ENCODE measurements around the gene SLC16A14.
"Not testable (repeated sequence)": the region's sequence is repeated elsewhere in the genome, so short reads cannot be mapped to it uniquely, and the experiment has no call there.

Gene SLC16A14

GRCh38 chr2:230068651-230069055 lies at the start of gene SLC16A14:
SLC16A14 (minus strand) TSS chr2:230068924; CDS start chr2:230059352, 9,572 bp downstream.
- DNase-seq (ENCODE audit: low read depth, low spot score), result no peak

DNA sequence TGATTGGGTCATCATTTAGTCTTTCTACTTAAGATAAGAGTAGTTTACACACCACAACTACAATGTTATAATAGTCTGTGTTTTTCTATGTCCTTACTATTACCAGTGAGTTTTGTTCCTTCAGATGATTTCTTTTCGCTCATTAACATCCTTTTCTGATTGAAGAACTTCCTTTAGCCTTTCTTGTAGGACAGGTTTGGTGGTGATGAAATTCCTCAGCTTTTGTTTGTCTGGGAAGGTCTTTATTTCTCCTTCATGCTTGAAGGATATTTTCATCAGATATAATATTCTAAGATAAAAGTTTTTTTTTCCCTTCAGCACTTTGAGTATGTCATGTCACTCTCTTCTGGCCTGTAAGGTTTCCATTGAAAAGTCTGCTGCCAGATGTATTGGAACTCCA lies 38.0 kb upstream of the SLC16A14 start:
- DNase-seq (ENCODE audit: low read depth, low spot score), result no peak

DNA sequence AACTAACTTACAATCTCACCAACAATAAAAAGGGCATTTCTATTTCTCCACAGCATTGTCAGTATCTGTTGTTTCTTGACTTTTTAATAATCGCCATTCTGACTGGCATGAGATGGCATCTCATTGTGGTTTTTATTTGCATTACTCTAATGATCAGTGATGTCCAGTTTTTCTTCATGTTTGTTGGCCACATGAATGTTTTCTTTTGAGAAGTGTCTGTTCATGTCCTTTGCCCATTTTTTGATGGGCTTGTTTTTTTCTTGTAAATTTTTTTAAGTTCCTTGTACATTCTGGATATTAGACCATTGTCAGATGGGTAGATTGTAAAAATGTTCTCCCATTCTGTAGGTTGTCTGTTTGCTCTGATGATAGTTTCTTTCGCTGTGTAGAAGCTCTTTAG lies 33.2 kb upstream of the SLC16A14 start:
- not testable (repeated sequence) for DNase-seq (ENCODE audit: low read depth, low spot score)

DNA sequence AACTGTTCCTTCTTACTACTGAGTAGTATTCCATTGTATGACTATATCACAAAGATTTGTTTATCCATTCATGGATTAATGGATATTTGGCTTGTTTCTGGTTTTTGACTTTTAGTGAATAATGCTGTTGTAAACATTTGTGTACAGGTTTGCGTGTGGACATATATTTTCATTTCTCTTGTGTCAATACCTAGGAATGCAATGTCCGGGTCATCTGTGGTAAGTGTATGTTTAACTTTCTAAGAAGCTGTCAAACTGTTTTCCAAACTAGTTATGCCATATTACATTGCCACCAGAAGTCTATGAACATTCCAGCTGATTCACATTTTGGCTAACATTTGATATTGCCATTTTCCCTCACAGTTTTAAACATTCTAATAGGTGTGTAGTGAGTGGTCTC lies 29.1 kb upstream of the SLC16A14 start:
- no peak for DNase-seq (ENCODE audit: low read depth, low spot score)

DNA sequence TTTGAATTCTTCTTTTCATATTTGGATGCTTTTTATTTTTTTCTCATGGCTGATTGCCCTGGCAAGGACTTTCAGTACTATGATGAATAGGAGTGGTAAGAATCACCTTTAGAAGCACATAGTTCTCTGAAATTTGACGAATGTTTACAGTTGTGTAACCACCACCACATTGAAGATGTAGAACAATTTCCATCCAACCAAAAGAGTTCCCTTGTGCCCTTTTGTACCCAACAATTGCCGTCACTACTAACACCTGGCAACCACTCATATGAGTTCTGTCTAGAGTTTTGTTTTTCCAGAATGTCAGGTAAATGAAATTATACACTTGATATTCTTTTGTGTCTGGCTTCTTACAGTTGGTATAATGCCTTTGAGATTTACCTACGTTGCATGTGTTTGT lies 28.7 kb upstream of the SLC16A14 start:
- no peak for DNase-seq (ENCODE audit: low read depth, low spot score)

- no peak for DNase-seq (ENCODE audit: low read depth, low spot score)
These were observed 22.2 kb upstream of the SLC16A14 start for GRCh38 chr2:230090967-230091366.

- DNase-seq (ENCODE audit: low read depth, low spot score), result no peak
These were observed 16.5 kb upstream of the SLC16A14 start for GRCh38 chr2:230085201-230085600.

DNA sequence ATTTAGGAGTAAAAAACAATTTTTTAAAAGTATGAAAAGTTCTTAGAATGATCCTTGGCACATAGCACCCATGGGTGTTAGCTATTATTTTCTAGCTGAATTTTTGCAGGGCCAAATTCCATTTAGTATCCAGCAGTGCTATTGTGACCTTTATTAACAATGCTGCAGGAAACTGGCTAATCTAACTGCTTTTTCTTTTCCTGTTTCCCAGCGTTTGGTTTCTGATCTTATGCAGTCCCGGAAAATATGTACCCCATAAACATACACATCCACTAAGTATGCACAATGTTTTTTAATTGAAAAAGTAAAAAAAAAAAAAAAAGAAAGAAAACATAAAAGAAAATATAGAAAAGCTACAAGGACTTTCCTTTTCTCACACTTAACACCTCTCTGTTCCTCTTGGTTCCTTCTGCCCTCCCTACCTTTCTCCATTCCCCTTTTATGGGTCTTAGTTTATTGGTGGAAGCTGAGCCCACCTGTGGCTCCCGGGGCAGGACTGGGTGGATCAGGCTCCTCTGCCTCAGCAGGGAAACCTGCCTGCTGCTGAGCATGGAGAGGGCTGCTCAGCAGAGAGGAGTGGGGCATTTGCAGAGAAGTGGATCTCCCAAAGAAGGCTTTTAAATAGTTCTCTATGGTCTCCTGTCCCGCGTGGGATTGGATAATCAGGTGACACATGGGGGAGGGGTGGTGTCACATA lies 9.3 kb upstream of the SLC16A14 start:
- no peak for DNase-seq (ENCODE audit: low read depth, low spot score)

GRCh38 chr2:230076819-230077218 lies 8.1 kb upstream of the SLC16A14 start:
- no peak for DNase-seq (ENCODE audit: low read depth, low spot score)

- no peak for DNase-seq (ENCODE audit: low read depth, low spot score)
These were observed 7.4 kb upstream of the SLC16A14 start for GRCh38 chr2:230075988-230076631.

DNA sequence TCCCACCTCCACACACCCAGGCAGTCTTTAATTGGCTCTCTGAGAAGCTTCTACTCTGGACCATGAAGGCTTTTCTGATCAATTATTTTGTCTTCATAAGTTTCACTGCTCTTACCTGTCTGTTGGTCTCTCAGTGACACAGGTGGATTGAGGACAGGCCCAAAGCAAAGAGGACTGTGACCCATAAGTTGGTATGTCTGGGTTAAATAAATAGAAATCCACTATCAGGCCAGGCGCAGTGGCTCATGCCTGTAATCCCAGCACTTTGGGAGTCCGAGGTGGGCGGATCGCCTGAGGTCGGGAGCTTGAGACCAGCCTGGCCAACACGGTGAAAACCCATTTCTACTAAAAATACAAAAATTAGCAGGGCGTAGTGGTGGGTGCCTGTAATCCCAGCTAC lies 2.7 kb upstream of the SLC16A14 start:
- DNase-seq (ENCODE audit: low read depth, low spot score), result no peak

DNA sequence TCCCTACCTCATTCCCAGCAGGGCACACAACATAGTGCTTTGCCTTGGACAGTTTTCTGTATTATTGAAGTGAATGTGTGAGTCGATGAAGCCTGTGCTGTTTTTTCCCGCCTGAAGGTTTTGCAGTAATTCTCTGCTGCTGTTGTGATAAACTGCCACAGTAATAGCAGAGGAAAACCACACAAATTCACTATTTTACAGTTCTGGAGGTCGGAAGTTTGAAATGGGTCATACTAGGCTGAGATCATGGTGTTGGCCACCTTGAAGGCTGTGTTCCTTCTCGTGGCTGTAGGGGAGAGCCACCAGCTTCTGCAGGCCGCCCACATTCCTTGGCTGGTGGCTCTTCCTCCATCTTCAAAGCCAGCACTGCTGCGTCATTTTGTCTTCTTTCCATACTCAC lies 678 bp upstream of the SLC16A14 start:
- DNase-seq (ENCODE audit: low read depth, low spot score), result no peak

- no peak for DNase-seq (ENCODE audit: low read depth, low spot score)
These were observed 591 bp downstream of the SLC16A14 start for GRCh38 chr2:230068016-230068650.

GRCh38 chr2:230060672-230061293 lies 7.9 kb downstream of the SLC16A14 start:
- no peak for DNase-seq (ENCODE audit: low read depth, low spot score)

DNA sequence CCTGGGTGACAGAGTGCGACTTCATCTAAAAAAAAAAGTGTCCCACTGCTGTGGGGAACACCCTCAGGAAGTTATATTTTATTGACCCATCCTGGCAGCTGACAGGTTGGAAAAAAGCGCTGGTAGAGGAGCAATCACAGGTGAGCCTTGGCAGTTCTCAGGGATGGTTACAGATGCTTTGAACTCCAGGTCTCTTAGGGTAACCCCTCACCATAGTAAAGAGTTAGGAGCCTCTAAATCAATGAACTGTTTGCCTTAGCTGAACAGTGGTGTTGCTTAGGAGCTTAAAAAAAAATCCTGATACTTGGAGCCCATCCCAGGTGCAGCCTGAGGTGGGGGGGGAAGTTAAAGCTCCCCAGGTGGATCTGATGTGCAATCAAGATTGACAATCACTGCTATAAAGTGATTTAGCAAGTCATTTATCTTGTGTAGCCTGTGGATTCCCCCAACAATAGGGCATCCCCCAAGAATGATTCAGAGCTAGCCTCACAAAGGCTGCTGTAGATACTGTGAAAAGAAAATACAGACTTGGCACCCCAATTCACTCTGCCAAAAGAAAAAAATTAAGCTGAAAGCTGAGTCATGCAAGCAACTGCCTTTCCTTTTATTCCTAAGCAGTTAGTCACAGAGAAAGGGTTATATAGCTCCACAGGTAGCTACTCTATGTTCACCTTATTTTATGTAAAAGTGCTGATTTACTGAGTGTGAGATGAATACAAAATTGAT lies 14.8 kb downstream of the SLC16A14 start:
- no peak for DNase-seq (ENCODE audit: low read depth, low spot score)

- no peak for DNase-seq (ENCODE audit: low read depth, low spot score)
These were observed 16.4 kb downstream of the SLC16A14 start for GRCh38 chr2:230052299-230052698.

DNA sequence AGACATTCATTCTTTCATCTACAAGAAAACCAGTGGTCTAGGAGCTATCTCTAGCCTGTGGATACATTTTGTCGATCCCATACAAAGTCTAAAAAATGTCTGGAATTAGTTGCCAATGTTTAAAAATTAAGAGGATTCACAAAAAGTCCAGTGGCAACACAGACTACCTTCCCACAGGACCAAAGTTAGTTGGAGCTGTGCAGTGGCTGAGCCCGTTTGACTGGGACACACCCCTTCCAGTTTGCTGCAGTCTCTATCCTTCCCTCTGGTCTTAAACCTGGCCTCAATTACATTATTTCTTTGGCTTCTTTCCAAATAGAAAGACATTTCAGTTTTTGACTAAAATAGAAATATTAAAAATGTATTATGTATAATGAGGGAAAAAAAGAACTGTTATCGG lies 18.6 kb downstream of the SLC16A14 start:
- no peak for DNase-seq (ENCODE audit: low read depth, low spot score)

DNA sequence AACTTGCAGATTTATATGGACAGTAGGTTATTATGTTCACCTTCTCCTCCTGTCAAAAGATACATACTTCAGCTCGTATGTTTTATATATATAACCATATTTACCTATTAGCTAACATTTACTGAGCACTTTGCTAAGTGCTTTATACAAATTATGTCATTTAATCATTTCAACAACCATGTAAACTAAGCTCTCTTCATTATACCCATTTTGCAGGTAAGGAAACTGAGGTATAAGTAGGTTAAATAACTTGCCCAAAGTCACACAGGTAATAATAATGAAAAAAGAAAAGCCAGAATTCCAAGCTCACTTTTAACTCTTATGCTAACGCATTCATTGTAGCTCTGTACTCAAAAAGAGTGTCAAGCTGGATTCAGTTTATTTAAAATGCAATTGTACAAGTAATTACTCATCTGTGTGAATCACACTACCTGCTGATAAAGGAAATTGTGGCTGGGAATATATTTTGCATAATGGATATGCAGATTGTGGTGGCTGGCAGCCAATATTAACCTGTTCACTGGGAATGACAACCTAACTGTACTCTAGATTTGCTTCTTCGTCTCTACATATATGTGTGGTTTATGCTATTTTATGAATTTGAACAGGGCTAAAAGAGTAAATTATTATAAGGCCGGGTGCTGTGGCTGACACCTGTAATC lies 20.6 kb downstream of the SLC16A14 start:
- no peak for DNase-seq (ENCODE audit: low read depth, low spot score)

GRCh38 chr2:230046491-230046890 lies 22.2 kb downstream of the SLC16A14 start:
- no peak for DNase-seq (ENCODE audit: low read depth, low spot score)

GRCh38 chr2:230043461-230043860 lies 25.3 kb downstream of the SLC16A14 start:
- no peak for DNase-seq (ENCODE audit: low read depth, low spot score)

- no peak for DNase-seq (ENCODE audit: low read depth, low spot score)
These were observed 25.7 kb downstream of the SLC16A14 start for GRCh38 chr2:230043025-230043424.
